OCI-M2 (cell line): Measurements from ENCODE around the gene ABLIM3.

Experiments
- DNase-seq: peaks from one replicate; lab custom pipeline; 2025; ENCODE audit not compliant: unreplicated experiment; lab: John Stamatoyannopoulos, UW

ABLIM3 gene

DNA sequence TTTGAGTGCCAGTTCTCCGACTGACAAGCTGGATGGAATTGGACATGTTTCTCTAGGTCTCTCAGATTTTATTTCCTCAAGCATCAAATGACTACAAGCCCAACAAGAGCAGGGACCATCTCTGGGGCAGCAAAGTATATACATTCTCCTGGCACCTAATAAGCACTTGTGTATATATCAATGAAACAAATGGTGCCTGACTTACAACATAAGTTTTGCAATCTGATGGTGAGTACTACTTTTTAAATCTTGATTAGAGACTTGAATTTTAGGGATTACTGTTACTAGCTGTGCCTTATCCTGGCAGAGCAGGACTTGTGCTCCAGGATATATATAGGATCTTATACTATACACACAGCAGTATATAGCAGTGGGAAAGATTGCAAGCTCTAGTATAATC is 8.8 kb upstream of the ABLIM3 start:
- no peak for DNase-seq

DNA sequence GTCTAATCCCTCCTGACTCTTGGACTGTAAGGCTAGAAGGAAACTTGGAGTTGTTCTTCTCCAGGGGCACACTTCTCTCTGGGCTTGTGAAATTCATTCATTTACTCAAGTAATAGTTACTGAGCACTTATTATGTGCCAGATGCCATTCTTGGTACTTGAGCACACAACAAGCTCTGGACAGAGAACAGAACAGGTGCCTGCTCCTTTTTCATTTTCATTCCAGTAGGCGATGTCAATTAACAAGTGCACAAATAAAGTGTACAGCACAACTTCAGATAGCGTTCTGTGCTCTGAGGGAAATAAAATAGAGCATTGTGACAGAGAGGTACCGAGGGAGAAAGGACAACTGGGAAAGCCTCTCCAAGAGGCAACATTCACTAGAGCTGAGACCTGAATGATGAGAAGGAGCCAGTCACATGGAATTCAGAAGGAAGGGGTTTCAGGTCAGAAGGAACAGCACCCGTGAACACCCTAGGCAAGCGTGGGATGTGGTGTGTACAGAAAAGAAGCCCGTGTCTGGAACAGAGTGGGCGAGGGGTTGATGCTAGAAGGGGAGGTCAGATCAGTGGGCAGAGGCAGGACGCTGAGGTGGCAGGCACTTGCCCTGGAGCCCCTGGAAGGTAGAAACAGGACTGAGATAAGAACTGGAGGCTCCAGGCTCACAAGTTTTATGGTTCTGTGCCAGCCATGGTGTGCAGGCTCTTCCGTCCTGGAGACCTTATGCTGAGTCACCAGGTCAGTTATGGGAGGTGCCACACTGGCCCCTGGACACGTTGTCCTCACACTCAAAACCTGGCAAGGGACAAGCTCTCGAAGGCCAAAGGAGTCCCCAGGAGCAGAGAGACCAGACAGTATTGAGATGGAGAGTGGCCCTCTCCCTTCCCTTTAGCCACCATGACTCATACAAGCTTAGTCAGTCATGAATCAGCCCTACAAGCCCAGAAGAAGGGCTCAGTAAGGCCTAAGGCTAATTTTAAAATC is 7.2 kb upstream of the ABLIM3 start:
- no peak for DNase-seq

DNA sequence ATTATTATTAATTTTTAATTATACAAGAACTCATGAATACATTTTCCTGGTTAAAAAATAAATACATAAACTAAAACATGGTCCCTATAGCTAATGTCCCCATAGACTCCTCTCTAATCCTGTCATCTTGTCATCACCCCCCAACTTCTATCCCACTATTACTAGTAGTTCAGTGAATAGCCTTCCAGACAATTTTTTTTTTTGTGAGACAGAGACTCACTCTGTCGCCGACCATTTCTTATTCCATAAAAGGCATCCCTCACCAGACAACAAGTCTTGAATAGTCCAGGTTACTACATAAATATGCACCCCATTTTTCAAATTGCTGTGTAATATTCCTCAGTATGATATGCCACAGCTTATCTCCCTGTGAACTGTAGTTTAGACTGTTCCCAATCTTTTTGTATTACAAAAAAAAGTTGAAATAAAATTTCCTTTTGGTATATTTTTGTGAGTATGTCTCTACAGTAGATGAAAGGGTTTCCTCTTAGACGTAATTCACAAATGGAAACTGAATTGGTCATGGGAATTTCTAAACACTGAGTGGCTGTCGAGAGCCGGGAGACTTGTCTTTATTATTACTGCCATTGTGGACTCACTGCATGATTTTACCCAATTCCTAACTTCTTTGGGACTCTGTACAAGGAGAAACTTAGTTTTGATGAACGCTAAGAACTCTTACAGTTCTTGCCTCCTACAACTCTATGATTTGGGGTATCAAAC is 6.4 kb upstream of the ABLIM3 start:
- no peak for DNase-seq

DNA sequence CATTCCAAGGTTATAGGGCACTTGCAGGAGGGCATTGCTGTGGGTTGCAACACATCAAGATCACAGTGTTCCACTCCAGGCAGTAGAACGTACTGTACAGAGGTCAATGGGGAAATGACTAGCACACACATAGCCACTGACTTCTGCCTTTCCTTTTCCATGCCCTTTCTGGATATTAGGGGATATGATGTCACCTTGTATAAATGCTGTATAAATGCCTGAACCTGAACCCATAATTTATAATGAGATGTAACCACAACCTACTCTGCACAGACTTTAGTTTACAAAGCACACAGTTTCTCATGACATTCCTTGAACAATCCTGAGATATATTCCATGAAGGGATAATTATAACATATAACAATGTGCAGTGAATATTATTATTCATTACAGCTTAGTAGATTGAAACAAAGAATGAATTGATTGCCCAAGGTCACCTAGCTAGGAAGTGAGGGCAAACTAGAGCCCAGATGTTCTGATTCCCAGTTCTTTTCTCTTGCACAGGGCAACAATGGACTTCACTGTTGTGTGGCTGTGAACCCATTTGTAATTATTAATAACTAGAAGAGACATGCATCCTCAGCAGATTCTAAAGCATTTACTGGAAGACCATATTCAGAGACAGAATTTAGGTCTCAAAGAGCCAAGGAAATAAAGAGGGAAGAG is 5.6 kb upstream of the ABLIM3 start:
- no peak for DNase-seq

DNA sequence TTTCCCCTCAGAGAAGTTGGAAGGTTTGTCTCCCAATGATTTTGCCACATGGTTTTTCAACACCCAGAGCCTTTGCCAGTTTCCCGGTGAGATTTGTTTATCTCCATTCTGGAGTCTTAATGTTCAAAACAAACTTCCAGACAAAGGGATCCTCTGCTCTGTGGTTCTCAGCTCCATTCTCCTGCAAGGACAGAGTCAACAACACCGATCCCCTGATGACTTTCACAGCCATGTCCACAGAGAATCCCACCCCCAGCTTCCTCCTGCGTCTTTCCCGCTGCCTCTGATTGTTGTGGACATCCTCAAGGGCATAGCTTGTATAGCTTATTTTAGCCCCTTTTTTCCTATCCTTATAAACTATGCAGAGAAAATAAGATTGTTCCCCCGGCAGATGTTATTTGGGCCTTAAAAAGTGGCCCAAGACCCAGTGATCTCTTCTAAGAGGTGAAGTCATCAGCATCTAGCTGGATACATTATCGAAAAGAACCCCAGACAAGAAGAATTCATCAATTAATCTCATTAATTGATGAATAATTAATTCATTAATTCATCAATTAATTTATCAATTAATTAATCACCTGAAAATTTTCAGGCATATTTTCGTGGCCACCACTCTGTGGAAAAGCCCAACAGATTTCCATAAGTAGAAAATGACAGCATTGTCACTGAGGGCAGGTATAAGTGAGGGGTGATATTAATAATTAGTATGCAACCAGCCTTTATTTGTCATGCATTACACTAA is 2.9 kb upstream of the ABLIM3 start:
- DNase-seq, result no peak

DNA sequence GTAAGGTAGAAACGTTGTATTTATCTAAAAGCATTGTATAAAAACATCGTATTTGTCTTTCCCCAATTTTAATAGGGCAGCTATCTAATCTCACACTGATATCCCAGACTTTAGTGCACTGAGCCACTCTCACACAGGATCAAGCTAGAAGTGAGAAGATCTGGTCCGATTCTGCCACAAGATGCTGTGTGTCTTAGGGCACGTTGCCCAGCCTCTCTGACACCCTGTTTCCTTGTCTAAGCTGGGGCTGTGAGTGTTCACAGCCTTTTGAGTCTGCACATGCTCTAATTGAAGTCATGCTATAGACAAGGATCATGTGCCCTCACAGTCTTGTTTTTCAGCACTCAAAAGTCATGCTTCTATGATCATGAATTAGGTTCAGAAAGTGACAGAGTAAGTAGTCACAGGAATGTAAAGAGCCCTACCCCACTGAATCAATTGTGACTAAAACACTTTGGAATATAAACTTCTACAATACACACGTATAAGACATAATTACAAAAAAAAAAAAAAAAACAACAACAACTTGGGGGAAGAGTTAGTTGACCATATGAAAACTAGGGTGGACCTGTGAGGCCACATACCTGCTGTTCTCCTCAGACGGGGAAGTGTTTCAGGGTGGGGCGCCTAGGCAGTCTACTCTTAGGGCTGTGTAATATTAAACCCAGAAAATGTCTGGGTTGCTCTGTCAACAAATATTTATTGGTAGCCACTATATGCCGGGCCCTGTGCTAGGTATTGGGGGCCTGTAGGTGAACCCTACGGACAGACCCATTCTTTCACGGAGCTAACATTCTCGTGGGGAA is 893 bp upstream of the ABLIM3 start:
- no peak for DNase-seq

DNA sequence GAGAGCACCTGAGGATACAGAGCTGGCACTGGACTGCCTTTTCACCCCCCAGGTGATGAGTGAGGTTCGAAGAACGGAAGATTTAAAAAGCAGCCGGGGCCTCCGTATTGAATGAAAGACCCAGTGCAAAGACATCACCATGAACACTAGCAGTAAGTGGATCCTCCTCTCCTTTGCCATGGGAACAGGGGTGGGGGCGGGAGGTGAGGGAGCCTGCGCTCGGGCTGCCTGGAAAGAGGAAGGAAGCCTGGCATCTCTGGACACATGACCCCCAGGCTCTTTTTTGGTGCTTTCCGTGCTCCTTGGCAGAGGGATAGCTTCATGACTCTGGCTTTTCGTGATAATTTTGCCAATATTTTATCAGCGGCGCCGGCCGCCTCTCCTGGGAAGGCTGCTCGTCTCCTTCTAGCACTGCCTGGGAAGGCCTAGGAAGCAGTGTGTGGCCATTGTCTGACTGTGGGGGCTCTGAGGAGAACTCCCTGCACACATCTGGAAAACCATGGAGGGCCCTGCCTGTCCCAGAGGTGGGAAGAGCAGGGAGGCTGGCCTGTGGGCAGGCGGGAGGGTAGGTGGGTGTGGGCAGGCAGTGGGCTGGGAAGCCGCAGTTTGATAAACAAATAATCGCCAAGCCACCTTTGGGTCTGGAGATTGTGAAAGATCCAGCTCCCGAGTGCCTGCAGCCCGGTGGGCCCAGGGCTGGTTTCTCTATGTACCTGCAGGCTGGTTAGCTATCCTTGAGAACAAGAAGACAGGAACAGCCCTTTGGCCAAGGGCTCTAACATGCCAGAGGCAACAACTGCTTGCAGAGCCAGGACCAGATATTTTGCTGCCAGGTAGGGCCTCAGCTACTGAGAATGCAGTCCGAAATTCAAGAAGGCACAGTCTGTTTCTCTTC is 911 bp downstream of the ABLIM3 start:
- DNase-seq, result no peak

DNA sequence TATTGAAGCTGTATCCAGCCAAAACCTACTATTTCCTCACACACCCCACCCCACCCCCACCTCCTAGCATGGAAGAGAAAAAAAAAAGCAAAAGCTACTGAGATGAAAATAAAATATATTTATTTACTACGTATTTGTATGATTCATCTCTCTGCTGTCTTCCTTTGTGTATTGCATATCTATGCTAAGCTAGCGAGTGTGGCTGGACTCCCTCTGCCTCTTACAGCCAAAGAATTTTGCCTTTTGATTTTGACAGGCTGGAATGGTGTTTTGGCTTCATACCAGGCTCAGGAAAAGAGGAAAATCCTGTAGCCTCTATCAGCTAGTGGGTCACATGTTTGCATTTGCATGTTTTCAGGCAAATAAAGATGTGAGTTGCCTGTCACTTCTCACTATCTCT is 2.2 kb downstream of the ABLIM3 start:
- no peak for DNase-seq

DNA sequence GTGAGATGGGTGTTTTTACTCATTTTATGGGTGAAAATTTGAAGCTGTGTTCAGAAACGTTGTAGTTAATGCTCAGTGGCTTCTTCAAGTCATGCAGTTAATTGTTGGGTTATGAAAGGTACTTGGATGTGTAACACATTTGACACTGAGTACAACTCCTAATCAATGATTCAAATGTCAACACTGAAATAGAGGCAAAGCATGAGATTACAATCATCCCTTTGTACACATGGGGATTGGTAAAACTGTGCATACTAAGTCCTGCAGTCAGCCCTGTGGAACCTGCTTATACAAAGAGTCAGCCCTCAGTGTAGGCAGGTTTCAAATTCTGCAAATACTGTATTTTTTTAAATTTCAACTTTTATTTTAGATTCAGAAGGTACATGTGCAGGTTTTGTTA is 3.3 kb downstream of the ABLIM3 start:
- DNase-seq, result no peak

DNA sequence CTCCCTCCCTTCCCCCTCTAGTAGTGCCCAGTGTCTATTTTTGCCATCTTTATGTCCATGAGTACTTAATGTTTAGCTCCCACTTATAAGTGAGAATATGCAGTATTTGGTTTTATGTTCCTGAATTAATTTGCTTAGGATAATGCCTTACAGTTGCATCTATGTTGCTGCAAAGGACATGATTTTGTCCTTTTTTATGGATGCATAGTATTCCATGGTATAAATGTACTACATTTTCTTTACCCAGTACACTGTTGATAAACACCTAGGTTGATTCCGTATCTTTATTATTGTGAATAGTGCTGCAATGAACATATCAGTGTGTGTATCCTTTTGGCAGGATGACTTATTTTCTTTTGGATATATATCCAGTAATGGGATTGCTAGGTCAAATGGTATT is 3.8 kb downstream of the ABLIM3 start:
- no peak for DNase-seq

DNA sequence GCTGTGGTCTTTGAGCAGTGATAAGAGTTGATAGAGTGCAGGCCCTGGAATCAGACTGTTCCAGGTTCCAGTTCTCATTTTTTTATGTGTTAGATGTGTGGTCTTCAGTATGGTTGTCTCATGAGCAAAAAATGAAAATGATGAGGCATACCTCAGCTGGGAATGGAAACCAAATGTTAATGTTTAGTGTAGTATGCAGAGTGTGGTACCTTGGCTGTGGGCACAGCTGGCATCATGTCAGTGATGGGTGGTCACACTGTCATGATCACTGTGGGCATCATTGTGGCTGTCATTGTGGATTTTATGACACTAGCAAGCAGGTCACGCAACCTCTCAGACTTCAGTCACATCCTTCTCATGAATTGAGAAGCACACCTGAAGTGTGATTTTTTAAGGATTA is 6.4 kb downstream of the ABLIM3 start:
- no peak for DNase-seq

DNA sequence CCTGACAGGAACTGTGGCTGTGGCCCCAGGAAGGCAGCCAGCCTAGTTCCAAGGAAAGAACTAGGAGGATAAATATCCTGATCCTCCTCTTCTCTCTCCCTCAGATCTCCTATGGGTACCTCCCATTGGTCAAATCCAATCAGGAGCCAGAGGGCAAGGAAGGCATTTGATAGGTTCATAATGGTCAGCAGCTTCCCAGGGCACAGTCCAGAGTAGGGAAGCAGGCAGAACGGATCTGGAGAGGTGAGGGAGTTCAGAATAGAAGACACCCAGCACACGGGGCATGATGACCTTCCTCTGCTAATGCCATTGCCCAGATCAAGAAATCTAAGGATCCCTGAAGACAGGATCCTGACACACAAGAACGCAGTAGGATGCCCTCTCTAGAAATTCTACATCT is 8.6 kb downstream of the ABLIM3 start:
- no peak for DNase-seq

DNA sequence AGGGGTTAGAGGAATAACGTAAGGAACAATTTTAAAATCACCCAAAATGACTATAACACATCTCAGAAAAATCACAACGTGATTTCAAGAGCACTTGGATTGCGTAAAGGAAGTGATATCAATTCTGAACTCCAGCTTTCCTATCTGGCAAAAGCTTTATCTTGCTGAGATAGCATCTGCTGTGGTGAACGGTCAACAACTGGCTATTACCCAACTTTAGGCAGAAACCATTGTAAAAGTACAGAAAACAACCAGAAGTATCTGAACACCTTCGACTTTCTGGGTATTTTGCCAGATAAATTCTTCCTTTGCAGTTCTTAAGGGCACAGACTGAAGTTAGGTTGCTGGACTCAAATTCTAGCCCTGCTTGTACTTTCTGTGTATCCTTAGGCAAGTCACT is 9.2 kb downstream of the ABLIM3 start:
- no peak for DNase-seq

DNA sequence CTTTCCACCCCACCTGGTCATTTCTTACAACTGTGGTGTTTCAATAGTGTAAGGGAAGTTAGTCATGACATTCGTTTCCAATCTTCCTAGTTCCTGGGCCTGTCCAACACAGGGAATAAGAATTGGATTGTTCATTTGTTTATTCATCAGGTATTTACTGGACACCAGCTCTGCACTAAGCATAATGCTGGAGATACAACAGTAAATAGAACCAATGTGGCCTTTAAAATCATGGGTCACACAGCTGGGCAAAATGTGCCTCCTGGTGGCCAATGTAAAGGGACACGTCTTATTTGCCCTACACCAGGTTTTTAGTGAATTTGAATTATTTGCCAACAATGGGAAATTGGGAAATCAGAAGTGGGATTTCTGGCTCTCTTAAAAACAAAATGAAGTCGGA is 10.4 kb downstream of the ABLIM3 start:
- DNase-seq, result no peak

DNA sequence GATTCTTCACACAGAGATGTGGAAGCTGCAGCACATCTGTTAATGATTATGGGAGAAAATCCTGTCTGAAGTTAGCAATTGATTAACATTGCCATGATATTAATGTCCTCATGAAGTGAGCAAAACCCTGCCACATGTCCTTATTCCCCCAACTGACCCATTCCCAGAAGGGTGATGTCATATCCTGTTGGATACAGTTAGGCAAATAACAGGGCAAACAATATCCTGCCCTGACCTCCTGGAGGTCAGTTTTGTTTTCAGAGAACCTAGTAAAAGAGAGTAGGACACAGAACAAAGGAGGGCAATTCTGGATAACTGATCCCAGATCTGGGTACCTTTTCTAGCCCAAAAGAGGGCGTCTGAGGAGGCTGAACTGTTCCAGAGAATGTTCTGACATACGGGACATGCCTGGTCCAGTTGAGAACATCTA is 11.0 kb downstream of the ABLIM3 start:
- no peak for DNase-seq

DNA sequence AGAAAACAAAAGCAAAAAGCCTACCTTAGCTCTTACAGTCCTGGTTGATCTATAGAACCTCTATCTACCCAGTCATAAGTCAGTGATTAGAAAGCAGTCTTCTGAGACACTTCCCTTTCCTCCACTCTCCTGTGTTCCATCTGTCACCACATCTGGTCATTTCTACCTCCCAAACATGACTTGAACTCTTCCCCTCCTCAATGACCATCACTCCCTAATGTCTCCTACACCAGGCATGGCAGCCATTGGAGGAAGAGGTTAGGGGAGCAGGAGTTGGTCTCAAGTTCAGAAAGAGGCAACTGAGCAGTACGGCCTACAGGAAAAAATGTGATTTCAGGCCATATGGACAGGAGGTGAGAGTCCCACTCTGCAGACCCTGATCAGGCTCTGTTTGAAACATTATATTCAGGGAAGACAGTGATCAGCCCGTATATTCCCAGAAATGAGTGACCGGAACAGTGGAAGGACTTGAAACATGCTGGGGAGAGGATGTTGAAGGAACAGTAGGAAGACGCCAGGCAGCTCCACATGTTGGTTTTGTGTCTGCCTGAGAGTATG is 12.0 kb downstream of the ABLIM3 start:
- no peak for DNase-seq

DNA sequence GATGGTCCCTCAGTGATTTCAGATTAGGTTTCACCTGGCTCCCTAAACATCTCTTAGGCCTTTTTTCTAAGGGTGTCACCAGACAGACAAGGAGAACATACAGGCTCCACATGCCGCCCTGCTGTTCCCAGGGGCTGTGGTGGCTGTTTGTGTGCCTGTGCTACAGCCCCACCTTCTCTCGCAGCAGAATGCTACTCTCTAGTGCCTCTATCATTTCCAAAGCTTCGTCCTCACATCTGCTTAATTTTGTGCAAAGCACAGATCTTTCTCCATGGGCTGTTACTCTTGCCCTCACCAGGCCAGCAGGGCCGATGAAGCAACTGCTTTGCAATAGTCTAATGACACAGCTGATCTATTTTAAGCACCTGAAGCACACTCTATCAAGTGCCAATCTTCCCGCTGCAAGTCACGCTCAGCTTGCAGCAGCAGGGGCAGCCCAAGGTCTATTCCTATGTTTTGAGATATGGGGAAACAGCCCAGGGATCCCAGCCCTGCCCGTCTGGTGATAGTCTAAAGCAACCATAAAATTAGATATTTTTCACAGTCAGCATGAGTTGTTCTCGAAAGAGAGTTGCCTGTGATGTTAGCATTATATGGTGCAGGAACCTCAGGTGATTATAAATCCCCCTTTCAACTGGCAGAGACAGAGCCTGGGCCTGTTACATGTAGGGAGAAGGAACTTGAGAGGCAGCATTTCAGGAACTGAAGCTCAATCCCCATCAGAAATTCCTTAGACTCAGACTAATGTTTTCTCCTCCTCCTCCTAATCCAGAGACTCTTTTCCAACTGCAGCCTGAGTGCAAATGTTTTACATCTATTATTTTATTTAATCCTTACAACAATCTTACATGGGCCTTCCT is 12.7 kb downstream of the ABLIM3 start:
- DNase-seq, result no peak

DNA sequence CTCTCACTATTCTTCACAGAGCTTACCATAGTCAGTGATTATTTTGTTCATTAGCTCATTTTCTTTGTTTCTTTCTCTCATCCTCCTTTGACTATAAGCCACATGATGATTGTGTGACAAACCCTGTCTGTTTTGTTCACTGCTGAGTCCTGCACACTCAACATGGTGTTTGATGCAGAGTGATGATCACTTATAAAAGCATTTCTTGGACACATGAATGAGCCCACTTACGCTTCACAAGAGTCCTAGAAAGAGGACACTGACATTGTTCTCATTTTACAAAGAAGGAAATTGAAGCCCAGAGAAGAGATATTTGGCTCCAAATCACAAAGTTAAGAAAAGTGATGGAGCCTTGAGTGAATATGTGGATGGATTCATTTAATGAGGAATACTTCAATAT is 13.4 kb downstream of the ABLIM3 start:
- DNase-seq, result no peak
